Astrocyte (in vitro differentiated cells and primary cell): ENCODE data around the gene ZNF862. TPM values are rescaled to one million over a fixed set of nuclear protein-coding genes. Genes with fewer than 3 reads are reported as not detected.

Experiments
- DNase-seq: peaks from one replicate; pipeline ENCODE4 v3.0.0-alpha.2; 2010; ENCODE audit warnings: low read depth
- FAIRE-seq: peaks from 2 replicates; lab custom pipeline; 2011; peaks lifted over from hg19 to GRCh38; lab: Jason Lieb, UNC
- H2AFZ ChIP-seq: 2 replicates; pipeline ENCODE4 v1.6.0; 2012; ENCODE audit warnings: low read depth, low read length, inconsistent platforms
- H3K27ac ChIP-seq: 2 replicates; pipeline ENCODE4 v1.5.1; 2011; ENCODE audit warnings: low read depth, low read length, inconsistent platforms
- H3K27me3 ChIP-seq: 2 replicates; pipeline ENCODE4 v1.6.0; 2011; ENCODE audit warnings: low read length, inconsistent platforms; ENCODE audit not compliant: insufficient read depth
- H3K36me3 ChIP-seq: 2 replicates; pipeline ENCODE4 v1.5.1; 2011; ENCODE audit warnings: low read length, inconsistent platforms; ENCODE audit not compliant: insufficient read depth
- H3K4me1 ChIP-seq: 2 replicates; pipeline ENCODE4 v1.5.1; 2011; ENCODE audit warnings: low read length, inconsistent platforms; ENCODE audit not compliant: insufficient read depth
- H3K4me2 ChIP-seq: 2 replicates; pipeline ENCODE4 v1.6.0; 2012; ENCODE audit warnings: low read length, inconsistent platforms
- H3K4me3 ChIP-seq: 2 replicates; pipeline ENCODE4 v1.5.1; 2011; ENCODE audit warnings: low read depth, mild to moderate bottlenecking, low read length, inconsistent platforms; ENCODE audit not compliant: insufficient read depth
- H3K79me2 ChIP-seq: 2 replicates; pipeline ENCODE4 v1.6.0; 2012; ENCODE audit warnings: mild to moderate bottlenecking, low read length, inconsistent platforms; ENCODE audit not compliant: insufficient read depth
- H3K9ac ChIP-seq: 2 replicates; pipeline ENCODE4 v1.6.0; 2012; ENCODE audit warnings: mild to moderate bottlenecking, low read length, inconsistent platforms
- H3K9me3 ChIP-seq: 2 replicates; pipeline ENCODE4 v1.5.1; 2012; ENCODE audit warnings: low read depth, mild to moderate bottlenecking, low read length, inconsistent platforms; ENCODE audit not compliant: insufficient read depth
- H4K20me1 ChIP-seq: 2 replicates; pipeline ENCODE4 v1.6.0; 2012; ENCODE audit warnings: low read length, inconsistent platforms; ENCODE audit not compliant: insufficient read depth
- H3K27ac Mint-ChIP-seq: one replicate; pipeline ENCODE4 v1.8.0; 2021; ENCODE audit warnings: mild to moderate bottlenecking, mixed read lengths; ENCODE audit not compliant: unreplicated experiment
- H3K27me3 Mint-ChIP-seq: one replicate; pipeline ENCODE4 v1.8.0; 2021; ENCODE audit warnings: low read depth, mixed read lengths; ENCODE audit not compliant: unreplicated experiment
- H3K36me3 Mint-ChIP-seq: one replicate; pipeline ENCODE4 v1.8.0; 2021; ENCODE audit warnings: low read depth, mixed read lengths; ENCODE audit not compliant: unreplicated experiment
- H3K4me1 Mint-ChIP-seq: one replicate; pipeline ENCODE4 v1.8.0; 2021; ENCODE audit warnings: low read depth, mixed read lengths; ENCODE audit not compliant: unreplicated experiment
- H3K4me3 Mint-ChIP-seq: one replicate; pipeline ENCODE4 v1.8.0; 2021; ENCODE audit warnings: mild to moderate bottlenecking, moderate library complexity, mixed read lengths; ENCODE audit not compliant: unreplicated experiment
- H3K9me3 Mint-ChIP-seq: one replicate; pipeline ENCODE4 v1.8.0; 2021; ENCODE audit warnings: mild to moderate bottlenecking, mixed read lengths; ENCODE audit not compliant: unreplicated experiment
- CTCF ChIP-seq: IDR thresholded peaks from 2 replicates; pipeline ENCODE4 v1.5.1; 2011; ENCODE audit warnings: low read depth, mild to moderate bottlenecking, inconsistent platforms, low read length, moderate library complexity; ENCODE audit not compliant: insufficient read depth
- EZH2 ChIP-seq: IDR thresholded peaks from 2 replicates; pipeline ENCODE4 v1.6.1; 2012; ENCODE audit warnings: mild to moderate bottlenecking, low read length, inconsistent platforms; ENCODE audit not compliant: insufficient read depth
- total RNA-seq: library from RNA; stranded (reverse); gene quantifications from 2 replicates; pipeline ENCODE4 v1.2.1, GENCODE V29; 2021

The ZNF862 gene
- total RNA-seq, 1 donor from 2014 or later, result 13.2 TPM

- no peak overlapping the region for H2AFZ ChIP-seq
- TF ChIP-seq EZH2 (no peak), CTCF (no peak)
- Mint-ChIP-seq H3K4me3 (no peak overlapping the region), H3K27me3 (peaks cover 46% of the 10 kb centered on the region), H3K9me3 (no peaks in the 10 kb centered on the region), H3K4me1 (no peaks in the 10 kb centered on the region), H3K27ac (no peak overlapping the region), H3K36me3 (no peaks in the 10 kb centered on the region)
- H3K4me3 ChIP-seq, result no peak overlapping the region
- no peaks in the 10 kb centered on the region for H3K36me3 ChIP-seq
- H3K4me2 ChIP-seq, result no peak overlapping the region
- no peak overlapping the region for H3K27ac ChIP-seq
- no peaks in the 10 kb centered on the region for H3K4me1 ChIP-seq
- no peaks in the 10 kb centered on the region for H3K27me3 ChIP-seq
- no peaks in the 10 kb centered on the region for H3K9me3 ChIP-seq
- H4K20me1 ChIP-seq, result no peaks in the 10 kb centered on the region
- no peak for FAIRE-seq
- H3K9ac ChIP-seq, result no peak overlapping the region
- DNase-seq, result no peak
- H3K79me2 ChIP-seq, result no peaks in the 10 kb centered on the region
Observed at GRCh38 chr7:149804106-149804505, 34.1 kb upstream of the ZNF862 start.

DNA sequence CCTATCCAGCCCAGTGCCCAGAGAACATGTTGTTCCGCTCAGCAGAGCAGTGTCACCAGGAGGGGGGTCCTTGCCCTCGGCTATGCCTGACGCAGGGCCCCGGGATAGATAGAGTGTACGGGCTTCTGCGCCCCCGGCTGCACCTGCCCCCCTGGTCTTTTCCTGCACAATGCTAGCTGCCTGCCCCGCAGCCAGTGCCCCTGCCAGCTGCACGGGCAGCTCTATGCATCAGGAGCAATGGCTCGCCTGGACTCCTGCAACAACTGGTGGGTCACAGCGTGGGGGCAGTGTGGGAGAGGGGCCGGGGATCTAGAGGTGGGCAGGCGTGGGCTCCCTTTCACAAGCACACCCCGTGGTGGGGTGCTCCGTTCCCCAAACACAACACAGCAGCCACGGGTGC lies 31.4 kb upstream of the ZNF862 start:
- no peak overlapping the region for H3K9ac ChIP-seq
- H3K4me3 ChIP-seq, result no peak overlapping the region
- peaks cover 54% of the 10 kb centered on the region for H3K27me3 Mint-ChIP-seq
- no peaks in the 10 kb centered on the region for H3K79me2 ChIP-seq
- H3K36me3 Mint-ChIP-seq, result no peaks in the 10 kb centered on the region
- no peaks in the 10 kb centered on the region for H3K4me1 Mint-ChIP-seq
- FAIRE-seq (no peak), DNase-seq (no peak)
- H3K4me3 Mint-ChIP-seq, result no peak overlapping the region
- no peaks in the 10 kb centered on the region for H3K36me3 ChIP-seq
- peaks cover 7% of the 10 kb centered on the region for H3K27me3 ChIP-seq
- no peak overlapping the region for H3K27ac ChIP-seq
- H2AFZ ChIP-seq, result no peak overlapping the region
- H3K9me3 Mint-ChIP-seq, result no peaks in the 10 kb centered on the region
- H3K27ac Mint-ChIP-seq, result no peak overlapping the region
- H4K20me1 ChIP-seq, result no peaks in the 10 kb centered on the region
- no peak overlapping the region for H3K4me2 ChIP-seq
- no peaks in the 10 kb centered on the region for H3K4me1 ChIP-seq
- TF ChIP-seq EZH2 (no peak), CTCF (no peak)
- H3K9me3 ChIP-seq, result no peaks in the 10 kb centered on the region

DNA sequence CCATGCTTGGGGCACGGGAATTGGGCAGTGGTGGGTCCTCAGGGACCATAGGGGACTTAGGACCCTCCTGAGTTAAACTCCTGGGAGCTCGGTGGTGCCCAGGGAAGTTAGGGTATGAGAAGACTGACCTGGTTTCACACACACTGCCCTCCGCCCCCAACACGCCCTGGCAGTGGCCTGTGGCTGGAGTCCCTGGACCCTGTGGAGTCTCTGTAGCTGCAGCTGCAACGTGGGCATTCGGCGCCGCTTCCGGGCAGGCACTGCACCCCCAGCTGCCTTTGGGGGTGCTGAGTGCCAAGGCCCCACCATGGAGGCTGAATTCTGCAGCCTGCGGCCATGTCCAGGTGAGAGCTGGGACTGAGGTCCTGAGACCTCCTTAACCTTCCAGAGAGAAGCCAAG lies 29.9 kb upstream of the ZNF862 start:
- Histone ChIP-seq H3K27ac (no peak overlapping the region), H3K27me3 (peaks cover 7% of the 10 kb centered on the region), H4K20me1 (no peaks in the 10 kb centered on the region), H3K9ac (no peak overlapping the region), H3K4me3 (no peak overlapping the region), H3K4me2 (no peak overlapping the region), H3K36me3 (no peaks in the 10 kb centered on the region), H2AFZ (no peak overlapping the region), H3K9me3 (no peaks in the 10 kb centered on the region), H3K4me1 (no peaks in the 10 kb centered on the region), H3K79me2 (no peaks in the 10 kb centered on the region)
- TF ChIP-seq EZH2 (no peak), CTCF (no peak)
- DNase-seq (no peak), FAIRE-seq (no peak)
- Mint-ChIP-seq H3K4me1 (no peaks in the 10 kb centered on the region), H3K4me3 (no peak overlapping the region), H3K27ac (no peak overlapping the region), H3K36me3 (no peaks in the 10 kb centered on the region), H3K27me3 (peaks cover 52% of the 10 kb centered on the region), H3K9me3 (no peaks in the 10 kb centered on the region)
